ENCODE results near the gene INPP4B.

GRCh38 chr4:142330311-142330710 is 515.8 kb downstream of the INPP4B start:
- TF ChIP-seq EZH2phosphoT487 (IDR thresholded peaks at IDR 0.05; ENCODE audit: borderline replicate concordance, low read length) (no peak), CTCF (conservative IDR thresholded peaks at IDR 0.05; ENCODE audit: low read depth, low read length) (no peak)

Data from PC-3 (cell line).